ENCODE results near the gene SAP30. TPM values are rescaled to one million over a fixed set of nuclear protein-coding genes. Genes with fewer than 3 reads are reported as not detected.

SAP30 gene
- total RNA-seq, 2 experiments from 2014 or later: 15.2 to 22.0 TPM

DNA sequence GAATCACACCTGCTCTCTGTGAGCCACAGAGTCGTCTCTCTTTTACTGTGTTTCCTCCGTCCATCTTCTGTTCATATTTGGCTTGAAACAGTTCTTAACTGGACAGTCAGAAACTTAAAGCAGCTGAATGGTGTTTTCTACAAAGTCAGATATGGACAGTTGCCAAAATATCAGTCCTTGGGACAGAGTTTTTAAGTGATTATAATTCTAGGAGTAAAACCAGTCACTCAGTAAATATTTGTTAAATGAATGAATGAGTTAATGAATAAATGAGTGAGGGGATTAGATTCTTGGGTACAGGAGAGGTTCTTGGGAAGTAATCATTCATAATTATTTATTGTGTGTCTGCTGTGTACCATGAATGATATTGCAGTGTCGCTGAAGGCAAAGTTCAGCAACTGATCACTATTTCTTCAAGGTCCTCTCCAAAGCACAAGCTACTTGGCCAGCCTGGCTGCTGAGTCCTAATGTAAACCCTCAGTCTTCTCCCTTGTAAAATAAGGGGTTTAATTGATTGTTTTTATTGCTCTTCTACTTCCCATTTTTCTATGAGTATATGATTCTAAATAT lies 33.6 kb downstream of the SAP30 start:
- ChIA-PET POLR2A (no interaction called here), CTCF (no interaction called here)
- Mint-ChIP-seq H3K4me1 (peaks cover 11% of the 10 kb centered on the region), H3K4me3 (no peak overlapping the region), H3K27ac (no peak overlapping the region), H3K9me3 (no peaks in the 10 kb centered on the region), H3K27me3 (no peaks in the 10 kb centered on the region), H3K36me3 (ENCODE audit: low read depth) (no peaks in the 10 kb centered on the region)
- DNase-seq: no peak

DNA sequence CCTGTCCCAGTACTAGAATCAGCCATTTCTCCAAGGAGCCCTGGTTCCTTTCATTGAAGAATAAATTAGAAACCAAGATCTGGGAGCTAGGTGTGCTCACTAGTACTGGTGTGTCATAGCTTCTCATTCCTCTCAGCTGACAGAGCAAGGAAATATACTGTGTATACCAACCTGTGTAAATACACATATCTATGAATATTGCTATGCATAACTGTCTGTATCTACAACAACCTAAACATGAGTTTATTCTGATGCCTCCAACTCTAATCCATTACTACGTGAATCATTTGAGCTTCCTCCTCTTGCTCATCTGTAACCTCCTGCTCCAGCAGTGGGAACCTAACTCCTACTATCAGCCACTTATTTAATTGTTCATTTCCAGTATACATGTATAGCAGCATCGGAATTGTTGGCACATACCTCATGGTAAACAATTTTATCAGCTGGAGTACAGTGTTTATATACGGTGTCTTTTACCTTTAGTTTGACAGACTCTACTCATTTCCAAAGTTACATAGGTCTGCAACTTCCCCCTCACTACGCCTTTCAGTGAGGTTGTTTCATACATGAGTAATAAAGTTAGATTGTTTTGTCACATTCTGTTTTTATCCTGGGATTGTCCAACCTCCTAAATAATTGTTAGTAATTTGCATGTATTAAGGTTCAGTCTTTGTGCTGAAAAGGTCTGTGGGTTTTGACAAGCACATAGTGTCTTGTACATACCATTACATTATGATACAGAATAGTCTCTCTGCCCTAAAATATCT lies 35.3 kb downstream of the SAP30 start:
- POLR2A ChIA-PET: no interaction called here
- no peaks in the 10 kb centered on the region for H3K9me3 Mint-ChIP-seq
- CTCF ChIA-PET: interaction anchor here (0.7 to 1.1 kb wide), 2 partner anchors 16 to 34 kb away, joined by 3 to 5 read pairs; no protein-coding TSS in a partner anchor

DNA sequence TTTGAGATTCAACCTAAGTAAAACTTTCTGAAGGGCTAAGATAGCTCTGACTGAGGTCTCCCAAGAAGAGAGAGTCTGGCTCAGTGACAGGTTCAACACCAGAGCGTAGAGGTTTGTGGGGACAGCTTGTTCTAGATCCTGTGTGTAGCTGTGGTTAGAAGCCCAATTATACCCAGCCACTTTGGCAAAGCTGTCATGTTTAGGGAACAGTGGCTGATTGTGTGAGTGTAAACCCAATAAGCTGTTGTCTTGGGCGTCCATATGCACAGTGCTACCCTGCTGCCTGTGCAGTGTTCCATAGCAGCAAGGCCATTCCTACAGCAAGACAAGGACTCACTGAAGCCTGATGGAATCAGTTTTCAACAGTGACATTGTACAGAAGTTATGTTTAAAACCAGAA lies 39.3 kb downstream of the SAP30 start:
- Mint-ChIP-seq H3K4me3 (no peak overlapping the region), H3K27ac (no peak overlapping the region), H3K27me3 (peaks cover 2% of the 10 kb centered on the region), H3K9me3 (no peaks in the 10 kb centered on the region), H3K36me3 (ENCODE audit: low read depth) (no peaks in the 10 kb centered on the region), H3K4me1 (peaks cover 8% of the 10 kb centered on the region)
- ChIA-PET CTCF (interaction anchor here (0.7 to 1.2 kb wide), 3 partner anchors 64 to 91 kb away, joined by 3 read pairs; no protein-coding TSS in a partner anchor), POLR2A (no interaction called here)
- DNase-seq: no peak

More for the DNA sequence above, 35.3 kb downstream of the SAP30 start:
- no peaks in the 10 kb centered on the region for H3K36me3 Mint-ChIP-seq (ENCODE audit: low read depth)
- H3K27ac Mint-ChIP-seq: no peak overlapping the region
- no peaks in the 10 kb centered on the region for H3K27me3 Mint-ChIP-seq
- no peak overlapping the region for H3K4me3 Mint-ChIP-seq
- no peak for DNase-seq
- H3K4me1 Mint-ChIP-seq: peaks cover 11% of the 10 kb centered on the region

DNA sequence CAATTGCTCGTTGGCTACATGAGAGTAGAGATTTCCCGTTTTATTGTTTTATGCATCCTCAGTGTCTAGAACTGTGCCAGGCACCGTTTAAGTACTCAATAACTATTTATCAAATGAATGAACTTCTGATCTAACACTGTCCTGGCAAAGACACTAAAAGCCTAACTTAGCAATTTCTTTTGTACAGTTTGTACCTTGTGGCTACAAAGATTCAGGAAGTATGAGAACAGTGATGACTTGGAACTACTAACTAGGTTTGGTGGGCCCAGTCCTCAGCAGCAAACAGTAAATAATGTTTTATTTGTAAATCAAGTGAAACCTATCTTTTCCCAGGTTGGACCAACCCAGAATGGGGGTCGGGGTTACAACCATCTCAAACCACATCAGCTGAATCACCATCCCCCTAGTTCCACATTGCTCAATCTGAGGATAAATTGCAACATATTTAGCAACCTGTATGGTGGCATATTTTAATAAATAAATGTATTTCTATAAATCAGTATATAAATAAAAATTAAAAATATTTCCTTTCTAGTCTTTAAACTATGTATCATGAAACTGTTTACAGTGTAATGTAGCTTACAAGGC lies 40.4 kb downstream of the SAP30 start:
- ChIA-PET POLR2A (interaction anchor here (0.6 kb wide), 1 partner anchor 75 kb away, joined by 3 read pairs; no protein-coding TSS in a partner anchor), CTCF (interaction anchor here (1.1 to 2.3 kb wide), 3 partner anchors 10 to 66 kb away, joined by 3 to 7 read pairs (median 3); partner anchors contain the start of gene SCRG1)
- Mint-ChIP-seq H3K4me3 (no peak overlapping the region), H3K27ac (no peak overlapping the region), H3K36me3 (ENCODE audit: low read depth) (no peaks in the 10 kb centered on the region), H3K9me3 (no peaks in the 10 kb centered on the region), H3K4me1 (peaks cover 2% of the 10 kb centered on the region), H3K27me3 (peaks cover 2% of the 10 kb centered on the region)
- no peak for DNase-seq

DNA sequence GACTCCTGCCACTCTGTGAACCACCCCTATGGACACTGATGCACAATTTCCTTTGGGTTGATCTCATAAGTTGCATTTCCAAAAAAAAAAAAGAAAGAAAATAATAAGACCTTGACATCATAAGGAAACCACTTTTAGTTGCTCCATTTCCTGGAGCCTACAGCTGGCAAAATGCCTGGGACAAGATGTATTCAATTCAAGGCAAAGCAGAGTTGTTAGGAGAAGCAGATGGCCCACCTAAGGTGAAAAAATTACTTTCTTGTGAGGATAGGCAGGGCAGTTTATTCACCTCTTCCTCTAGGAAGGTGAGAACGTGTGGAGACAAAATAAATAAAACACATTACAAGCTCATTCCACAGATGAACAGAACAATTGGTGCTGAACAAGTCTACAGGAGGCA lies 42.3 kb downstream of the SAP30 start:
- DNase-seq: no peak
- Mint-ChIP-seq H3K36me3 (ENCODE audit: low read depth) (no peaks in the 10 kb centered on the region), H3K4me1 (no peaks in the 10 kb centered on the region), H3K4me3 (no peak overlapping the region), H3K9me3 (no peaks in the 10 kb centered on the region), H3K27me3 (peaks cover 2% of the 10 kb centered on the region), H3K27ac (no peak overlapping the region)
- ChIA-PET CTCF (interaction anchor here (0.9 to 2.3 kb wide), 4 partner anchors 8 to 400 kb away, joined by 3 to 7 read pairs (median 4); no protein-coding TSS in a partner anchor), POLR2A (no interaction called here)

DNA sequence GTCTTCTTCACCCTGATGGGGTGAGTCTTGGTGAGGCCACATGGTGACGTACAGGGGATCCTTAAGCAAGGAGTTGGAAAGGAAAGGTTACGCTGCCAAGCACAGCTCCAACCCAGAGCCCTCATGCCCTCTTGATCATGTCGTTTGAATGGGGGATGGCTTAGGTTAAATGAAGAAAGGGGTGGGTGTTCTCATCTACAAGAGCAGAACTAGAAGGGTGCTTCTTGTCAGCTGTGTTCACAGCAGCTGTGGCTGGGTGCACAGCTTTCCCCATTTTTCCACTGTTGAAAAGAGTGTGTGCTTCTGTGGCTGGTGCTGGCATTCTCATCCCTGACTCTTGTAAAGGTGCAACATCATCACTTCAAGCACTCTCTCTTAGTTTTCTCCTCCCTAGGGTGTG lies 43.7 kb downstream of the SAP30 start:
- Mint-ChIP-seq H3K4me3 (no peak overlapping the region), H3K27ac (no peak overlapping the region), H3K36me3 (ENCODE audit: low read depth) (no peaks in the 10 kb centered on the region), H3K4me1 (no peaks in the 10 kb centered on the region), H3K27me3 (peaks cover 2% of the 10 kb centered on the region), H3K9me3 (no peaks in the 10 kb centered on the region)
- DNase-seq: no peak
- ChIA-PET CTCF (no interaction called here), POLR2A (interaction anchor here (0.8 kb wide), 1 partner anchor 81 kb away, joined by 4 read pairs; no protein-coding TSS in a partner anchor)

DNA sequence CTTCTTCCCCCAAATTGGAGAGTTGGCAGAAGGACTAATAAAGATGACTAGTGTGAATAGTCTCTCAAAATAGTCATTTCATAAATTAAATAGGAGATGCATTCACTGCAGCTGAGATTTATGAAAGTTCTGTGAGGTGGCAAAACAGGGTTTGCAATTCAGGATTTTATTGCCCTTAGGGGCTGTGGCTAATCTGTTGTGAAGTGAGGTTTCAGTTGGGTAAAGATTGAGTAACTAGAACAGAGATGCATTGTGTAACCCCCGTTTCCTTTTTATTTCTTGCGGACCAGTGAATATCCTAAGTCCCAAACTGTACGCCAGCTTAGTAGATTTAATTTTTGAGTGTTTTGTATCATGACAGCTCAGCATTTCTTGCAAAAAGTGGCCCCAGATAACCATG lies 44.3 kb downstream of the SAP30 start:
- no peak for DNase-seq
- POLR2A ChIA-PET: interaction anchor here (0.8 kb wide), 1 partner anchor 82 kb away, joined by 4 read pairs; no protein-coding TSS in a partner anchor
- no peak overlapping the region for H3K4me3 Mint-ChIP-seq
- no peaks in the 10 kb centered on the region for H3K4me1 Mint-ChIP-seq
- CTCF ChIA-PET: no interaction called here
- no peak overlapping the region for H3K27ac Mint-ChIP-seq
- no peaks in the 10 kb centered on the region for H3K9me3 Mint-ChIP-seq
- H3K36me3 Mint-ChIP-seq (ENCODE audit: low read depth): no peaks in the 10 kb centered on the region
- H3K27me3 Mint-ChIP-seq: peaks cover 2% of the 10 kb centered on the region

DNA sequence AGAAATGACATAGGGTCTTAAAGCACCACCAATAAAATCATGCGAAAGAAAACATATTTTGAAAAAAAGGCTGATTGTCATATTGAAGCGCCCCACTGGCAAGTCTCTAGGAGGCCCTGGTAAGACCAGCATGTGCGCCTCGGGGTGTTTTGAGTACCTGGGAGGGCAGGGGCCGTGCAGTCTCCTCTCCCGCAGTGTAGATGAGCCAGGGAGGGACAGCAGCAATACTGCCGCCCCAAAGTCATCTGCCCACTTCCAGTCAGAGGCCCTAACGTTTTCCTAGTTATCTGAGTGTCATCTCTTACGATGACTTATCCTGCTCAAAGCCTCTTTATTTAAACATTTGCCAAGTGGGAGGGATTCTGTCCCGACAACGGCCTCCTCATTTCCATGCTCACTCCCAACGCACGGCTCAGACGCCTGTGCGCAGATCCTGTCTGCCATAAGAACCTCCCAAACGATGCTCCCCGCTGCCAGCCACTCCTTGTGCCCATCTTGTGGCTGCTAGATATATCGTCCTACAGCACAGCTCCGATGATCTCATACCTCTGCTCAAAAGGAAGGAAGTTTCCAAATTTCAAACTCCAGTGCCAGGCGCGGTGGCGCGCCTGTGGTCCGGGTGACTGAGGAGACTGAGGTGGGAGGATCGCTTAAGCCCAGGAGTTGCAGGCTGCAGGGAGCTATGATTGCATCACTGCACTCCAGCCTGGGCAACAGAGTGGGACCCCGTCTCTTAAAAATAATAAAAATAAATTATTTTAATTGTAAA lies 45.3 kb downstream of the SAP30 start:
- CTCF ChIA-PET: interaction anchor here (1.0 kb wide), 1 partner anchor 97 kb away, joined by 5 read pairs; no protein-coding TSS in a partner anchor
- Mint-ChIP-seq H3K27ac (no peak overlapping the region), H3K27me3 (peaks cover 2% of the 10 kb centered on the region), H3K4me3 (no peak overlapping the region), H3K36me3 (ENCODE audit: low read depth) (no peaks in the 10 kb centered on the region), H3K4me1 (peaks cover 8% of the 10 kb centered on the region), H3K9me3 (no peaks in the 10 kb centered on the region)
- POLR2A ChIA-PET: no interaction called here
- no peak for DNase-seq

DNA sequence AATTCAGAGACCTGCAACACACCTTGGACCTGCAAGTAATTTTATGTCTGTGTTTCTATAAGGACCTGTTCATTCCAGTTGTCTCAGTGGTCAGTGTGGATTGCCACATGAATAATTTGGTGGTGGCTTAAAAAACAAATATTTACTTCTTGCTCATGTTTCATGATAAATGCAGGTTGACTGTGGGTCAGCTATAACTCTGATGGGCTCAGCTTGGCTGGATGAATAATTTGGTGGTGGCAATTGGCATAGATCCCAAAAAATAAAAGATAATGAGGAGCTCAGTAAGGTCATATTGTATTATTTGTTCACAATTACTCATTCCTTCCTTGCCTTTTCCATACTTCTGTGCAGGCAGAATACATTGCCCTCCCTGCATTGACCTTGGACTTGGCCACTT lies 47.1 kb downstream of the SAP30 start:
- no peak for DNase-seq
- Mint-ChIP-seq H3K4me1 (peaks cover 11% of the 10 kb centered on the region), H3K27ac (no peak overlapping the region), H3K27me3 (peaks cover 2% of the 10 kb centered on the region), H3K36me3 (ENCODE audit: low read depth) (no peaks in the 10 kb centered on the region), H3K9me3 (no peaks in the 10 kb centered on the region), H3K4me3 (no peak overlapping the region)
- ChIA-PET CTCF (interaction anchor here (0.9 to 2.2 kb wide), 4 partner anchors 9 to 99 kb away, joined by 3 to 5 read pairs (median 4); no protein-coding TSS in a partner anchor), POLR2A (interaction anchor here (0.5 kb wide), 1 partner anchor 113 kb away, joined by 4 read pairs; no protein-coding TSS in a partner anchor)

DNA sequence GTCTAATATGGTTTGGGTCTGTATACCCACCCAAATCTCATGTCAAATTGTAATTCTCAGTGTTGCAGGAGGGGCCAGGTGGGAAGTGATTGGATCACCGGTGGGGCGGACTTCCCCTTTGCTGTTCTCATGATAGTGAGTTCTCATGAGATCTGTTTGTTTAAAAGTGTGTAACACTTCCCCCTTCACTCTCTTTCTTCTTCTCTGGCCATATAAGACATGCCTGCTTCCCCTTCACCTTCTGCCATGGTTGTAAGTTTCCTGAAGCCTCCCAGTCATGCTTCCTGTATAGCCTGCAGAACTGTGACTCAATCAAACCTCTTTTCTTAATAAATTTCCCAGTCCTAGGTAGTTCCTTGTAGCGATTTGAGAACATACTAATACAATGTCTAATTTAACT lies 47.9 kb downstream of the SAP30 start:
- H3K4me3 Mint-ChIP-seq: no peak overlapping the region
- no peaks in the 10 kb centered on the region for H3K27me3 Mint-ChIP-seq
- POLR2A ChIA-PET: interaction anchor here (0.5 kb wide), 1 partner anchor 56 kb away, joined by 4 read pairs; no protein-coding TSS in a partner anchor
- no peak overlapping the region for H3K27ac Mint-ChIP-seq
- peaks cover under 1% of the 10 kb centered on the region for H3K9me3 Mint-ChIP-seq
- H3K4me1 Mint-ChIP-seq: peaks cover 11% of the 10 kb centered on the region
- H3K36me3 Mint-ChIP-seq (ENCODE audit: low read depth): no peaks in the 10 kb centered on the region
- CTCF ChIA-PET: interaction anchor here (0.9 to 2.2 kb wide), 4 partner anchors 76 to 117 kb away, joined by 3 to 5 read pairs (median 4); no protein-coding TSS in a partner anchor
- DNase-seq: no peak

DNA sequence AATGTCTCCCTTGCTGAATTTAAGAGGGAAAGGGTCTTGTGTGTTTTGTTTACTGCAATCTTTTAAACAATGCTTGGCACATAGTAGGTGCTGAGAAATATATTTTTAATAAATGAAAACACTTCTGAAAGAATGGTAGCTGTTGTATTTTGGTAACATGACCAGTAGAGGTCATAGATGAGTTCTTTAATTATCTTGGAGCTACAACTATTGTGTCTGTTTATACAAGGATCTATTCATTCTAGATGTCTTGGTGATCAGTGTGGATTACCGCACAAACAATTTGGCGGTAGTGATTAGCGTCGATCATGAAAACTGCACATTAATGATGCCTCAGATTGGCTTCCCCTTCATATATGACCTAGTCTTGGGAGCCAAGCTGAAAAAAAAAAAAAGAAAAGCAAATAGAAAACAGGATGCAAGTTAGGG lies 49.6 kb downstream of the SAP30 start:
- ChIA-PET POLR2A (interaction anchor here (0.7 kb wide), 1 partner anchor 86 kb away, joined by 4 read pairs; the partner anchor contains the start of gene HMGB2), CTCF (interaction anchor here (0.6 to 2.4 kb wide), 17 partner anchors 8 to 407 kb away, joined by 3 to 8 read pairs (median 3); no protein-coding TSS in a partner anchor)
- H3K4me3 Mint-ChIP-seq: no peak overlapping the region
- DNase-seq: no peak
- no peaks in the 10 kb centered on the region for H3K36me3 Mint-ChIP-seq (ENCODE audit: low read depth)
- peaks cover 4% of the 10 kb centered on the region for H3K9me3 Mint-ChIP-seq
- no peaks in the 10 kb centered on the region for H3K27me3 Mint-ChIP-seq
- H3K4me1 Mint-ChIP-seq: peaks cover 17% of the 10 kb centered on the region
- H3K27ac Mint-ChIP-seq: no peak overlapping the region

DNA sequence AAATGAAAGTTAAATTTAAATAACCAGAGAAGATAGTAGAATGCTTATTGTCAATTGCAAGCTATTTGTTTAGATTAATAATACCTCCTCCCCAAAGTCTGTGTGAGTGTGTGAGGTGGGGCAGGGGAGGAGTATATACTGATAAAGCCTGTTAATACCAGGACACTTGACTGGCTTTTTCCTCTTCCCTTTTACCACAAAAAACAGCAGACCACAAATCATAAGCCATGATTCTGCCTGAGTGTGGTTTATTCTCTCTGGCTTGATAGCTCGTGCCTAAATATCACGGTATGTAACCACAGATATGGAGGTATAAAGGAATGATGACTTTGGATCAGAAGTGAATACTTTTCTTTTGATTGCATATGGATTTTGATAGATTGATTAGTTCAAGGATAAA lies 50.0 kb downstream of the SAP30 start:
- POLR2A ChIA-PET: interaction anchor here (0.7 kb wide), 1 partner anchor 86 kb away, joined by 4 read pairs; the partner anchor contains the start of gene HMGB2

More for the DNA sequence above, 50.0 kb downstream of the SAP30 start:
- CTCF ChIA-PET: interaction anchor here (0.6 to 2.4 kb wide), 18 partner anchors 9 to 407 kb away, joined by 3 to 8 read pairs (median 3); no protein-coding TSS in a partner anchor
- Mint-ChIP-seq H3K36me3 (ENCODE audit: low read depth) (no peaks in the 10 kb centered on the region), H3K9me3 (peaks cover 4% of the 10 kb centered on the region), H3K27ac (no peak overlapping the region), H3K4me3 (no peak overlapping the region), H3K27me3 (no peaks in the 10 kb centered on the region), H3K4me1 (peaks cover 22% of the 10 kb centered on the region)
- DNase-seq: no peak
